Stomach (tissue), 4 donors: Measurements from ENCODE around the gene ZNF497.

ENCODE experiments used
- EP300 ChIP-seq: sonication (generic); formaldehyde crosslinking; IDR thresholded peaks from one replicate; pipeline ENCODE4 v1.6.1; 2017; ENCODE audit warnings: antibody characterized with exemption
- POLR2A ChIP-seq, 4 donors: fragments of 450-650 bp; IDR thresholded peaks; one replicate each; pipeline ENCODE4 v1.6.1; 2016; ENCODE audit warnings: antibody characterized with exemption in 4 of 4, control low read depth in 2 of 4, mild to moderate bottlenecking in 1 of 4, moderate library complexity in 1 of 4
- TF ChIP-seq, protein P1 (sequence below), 7 experiments: fragments of 450-650 bp in 4 of 7; fragments of 200-600 bp in 3 of 7; sonication (generic) in 3 of 7; IDR thresholded peaks; one replicate each; pipeline ENCODE4 v1.5.1; 2016 to 2019; ENCODE audit warnings: antibody characterized with exemption in 7 of 7, control low read depth in 2 of 7, mild to moderate bottlenecking in 1 of 7

DNA sequence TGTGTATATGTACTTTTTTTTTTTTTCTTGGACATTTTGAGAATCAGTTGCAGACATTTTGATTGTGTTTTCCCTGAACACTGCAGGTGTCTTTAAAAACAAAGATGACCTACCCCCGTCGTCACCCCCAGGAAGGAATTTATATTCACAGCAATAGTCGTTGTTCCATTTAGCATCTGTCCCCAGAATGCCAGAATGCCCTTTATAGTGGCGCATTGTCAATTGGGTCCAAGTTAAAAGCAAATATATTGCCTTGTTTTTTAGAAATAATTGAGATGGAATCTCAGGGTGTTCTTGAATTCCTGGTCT lies 31.1 kb upstream of the ZNF497 start:
- TF ChIP-seq EP300 (no peak), POLR2A (IDR thresholded peaks at IDR 0.05) (no peak)
- TF ChIP-seq, protein P1, sequence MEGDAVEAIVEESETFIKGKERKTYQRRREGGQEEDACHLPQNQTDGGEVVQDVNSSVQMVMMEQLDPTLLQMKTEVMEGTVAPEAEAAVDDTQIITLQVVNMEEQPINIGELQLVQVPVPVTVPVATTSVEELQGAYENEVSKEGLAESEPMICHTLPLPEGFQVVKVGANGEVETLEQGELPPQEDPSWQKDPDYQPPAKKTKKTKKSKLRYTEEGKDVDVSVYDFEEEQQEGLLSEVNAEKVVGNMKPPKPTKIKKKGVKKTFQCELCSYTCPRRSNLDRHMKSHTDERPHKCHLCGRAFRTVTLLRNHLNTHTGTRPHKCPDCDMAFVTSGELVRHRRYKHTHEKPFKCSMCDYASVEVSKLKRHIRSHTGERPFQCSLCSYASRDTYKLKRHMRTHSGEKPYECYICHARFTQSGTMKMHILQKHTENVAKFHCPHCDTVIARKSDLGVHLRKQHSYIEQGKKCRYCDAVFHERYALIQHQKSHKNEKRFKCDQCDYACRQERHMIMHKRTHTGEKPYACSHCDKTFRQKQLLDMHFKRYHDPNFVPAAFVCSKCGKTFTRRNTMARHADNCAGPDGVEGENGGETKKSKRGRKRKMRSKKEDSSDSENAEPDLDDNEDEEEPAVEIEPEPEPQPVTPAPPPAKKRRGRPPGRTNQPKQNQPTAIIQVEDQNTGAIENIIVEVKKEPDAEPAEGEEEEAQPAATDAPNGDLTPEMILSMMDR (IDR thresholded peaks at IDR 0.05) = no peak
